DMS153 treated with DMSO at 0.1 percent for 48 hours (cell line): ENCODE results near the gene DNAH11.
"Not testable (repeated sequence)": the region's sequence is repeated elsewhere in the genome, so short reads cannot be mapped to it uniquely, and the experiment has no call there.

Experiments
- DNase-seq: peaks from one replicate; lab custom pipeline; 2025; ENCODE audit not compliant: unreplicated experiment; lab: John Stamatoyannopoulos, UW

DNAH11 gene

GRCh38 chr7:21916176-21916575, 373.3 kb downstream of the DNAH11 start:
- DNase-seq: no peak

DNA sequence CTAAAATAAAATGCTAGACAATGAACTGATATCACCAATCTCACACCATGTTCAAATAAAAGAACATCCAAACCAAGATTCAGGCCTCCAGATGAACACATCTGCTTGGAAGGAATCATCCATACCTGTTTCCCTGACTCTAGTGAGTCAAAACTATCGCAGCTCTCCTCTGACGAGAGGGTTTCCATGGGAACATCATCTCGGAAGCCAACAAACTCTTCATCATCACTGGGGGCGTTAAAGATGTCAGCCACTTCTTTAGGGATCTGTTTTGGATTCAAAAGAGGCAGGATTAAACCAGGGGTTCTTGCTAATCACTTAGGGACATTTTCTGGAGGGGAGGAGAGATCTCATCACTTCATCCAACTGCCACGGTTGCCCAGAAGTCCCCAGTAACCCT, 373.8 kb downstream of the DNAH11 start:
- no peak for DNase-seq

DNA sequence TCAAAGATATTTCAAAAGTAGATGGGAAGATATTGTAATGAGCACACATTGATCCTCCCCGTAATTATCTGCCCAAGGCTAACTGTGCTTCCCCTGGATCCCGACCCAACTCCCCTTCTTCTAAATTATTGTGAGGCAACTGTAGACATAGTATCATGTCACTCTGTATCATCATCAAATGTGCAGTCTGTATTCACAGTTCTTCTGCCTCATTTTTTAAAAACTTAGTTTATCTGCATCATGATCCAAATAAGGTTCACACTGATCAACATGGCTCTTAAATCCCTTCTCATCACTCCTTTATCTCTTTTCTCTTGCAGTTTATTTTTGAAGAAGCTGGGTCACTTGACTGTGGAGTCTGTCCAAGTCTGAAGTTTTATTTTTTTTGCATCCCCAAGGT, 375.4 kb downstream of the DNAH11 start:
- no peak for DNase-seq

DNA sequence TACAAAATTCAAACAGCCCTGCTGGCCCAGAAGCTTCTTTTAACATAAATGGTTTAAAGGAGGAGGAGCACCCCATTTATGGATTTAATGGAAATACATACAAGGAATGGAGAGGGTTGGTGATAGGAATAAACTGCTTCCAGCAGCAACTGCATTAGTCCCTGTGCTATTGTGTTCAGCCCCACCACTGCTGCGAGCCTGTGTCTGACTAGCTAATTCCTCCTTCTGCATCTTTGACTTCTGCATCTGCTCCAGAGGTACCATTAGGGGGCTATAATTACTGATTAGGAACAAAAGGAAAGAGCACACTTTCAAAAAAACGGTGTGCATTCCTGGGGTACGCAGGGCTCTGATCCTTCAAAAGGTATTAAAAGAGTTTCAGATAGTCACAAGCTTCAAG, 378.1 kb downstream of the DNAH11 start:
- DNase-seq: no peak

GRCh38 chr7:21922605-21923004, 379.8 kb downstream of the DNAH11 start:
- DNase-seq: no peak

DNA sequence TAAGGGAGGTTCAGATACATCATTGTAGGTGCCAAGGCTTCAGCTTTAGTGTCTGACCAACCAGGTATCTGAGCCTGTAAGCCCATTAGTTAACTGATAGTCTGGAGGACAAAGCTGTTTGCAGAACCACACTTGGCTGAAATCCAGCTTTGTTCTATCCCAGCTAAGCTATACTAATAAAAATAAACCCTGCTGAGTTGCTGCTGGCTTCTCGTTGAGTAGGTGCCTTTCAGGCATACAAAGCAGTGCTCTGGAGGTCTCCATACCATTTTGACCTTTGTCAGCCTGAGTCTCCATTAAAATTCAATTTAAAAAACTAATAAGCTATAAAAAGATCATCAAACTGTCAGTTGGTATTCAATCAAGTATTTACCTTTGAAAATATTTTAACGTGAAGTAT, 380.8 kb downstream of the DNAH11 start:
- peak; percentile 97 for DNase-seq

DNA sequence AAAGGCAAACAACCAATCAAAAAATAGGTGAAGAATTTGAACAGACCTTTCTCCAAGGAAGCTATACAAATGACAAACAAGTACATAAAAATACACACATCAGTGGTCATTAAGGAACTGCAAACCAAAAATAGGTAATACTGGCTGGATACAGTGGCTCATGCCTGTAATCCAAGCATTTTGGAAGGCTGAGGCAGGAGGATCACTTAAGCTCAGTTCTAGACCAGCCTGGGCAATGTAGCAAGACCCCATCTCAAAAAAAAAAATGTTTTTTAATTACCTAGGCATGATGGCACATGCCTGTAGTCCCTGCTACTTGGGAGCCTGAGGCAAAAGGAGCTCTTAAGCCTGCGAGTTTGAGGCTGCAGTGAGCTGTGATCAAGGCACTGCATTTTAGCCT, 383.6 kb downstream of the DNAH11 start:
- no peak for DNase-seq

DNA sequence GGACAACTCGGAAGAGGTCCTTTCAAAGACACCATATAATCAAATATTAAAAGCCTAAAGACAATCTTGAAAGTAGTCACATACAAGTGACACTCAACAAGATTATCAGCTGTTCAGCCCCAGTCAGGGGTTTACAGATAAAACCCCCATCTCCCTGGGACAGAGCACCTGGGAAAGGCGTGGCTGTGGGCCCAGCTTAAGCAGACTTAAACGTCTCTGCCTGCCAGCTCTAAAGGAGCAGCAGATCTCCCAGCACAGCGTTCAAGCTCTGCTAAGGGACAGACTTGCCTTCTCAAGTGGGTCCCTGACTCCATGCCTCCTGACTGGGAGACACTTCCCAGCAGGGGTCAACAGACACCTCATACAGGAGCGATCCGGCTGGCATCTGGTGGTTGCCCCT, 384.9 kb downstream of the DNAH11 start:
- no peak for DNase-seq

- DNase-seq: not testable (repeated sequence)
Observed at GRCh38 chr7:21933293-21933692, 390.5 kb downstream of the DNAH11 start.

- DNase-seq: no peak
Observed at GRCh38 chr7:21934808-21935207, 392.0 kb downstream of the DNAH11 start.

GRCh38 chr7:21938463-21938862, 395.6 kb downstream of the DNAH11 start:
- no peak for DNase-seq

GRCh38 chr7:21939136-21939857, 396.5 kb downstream of the DNAH11 start:
- peak; percentile 86 for DNase-seq

DNA sequence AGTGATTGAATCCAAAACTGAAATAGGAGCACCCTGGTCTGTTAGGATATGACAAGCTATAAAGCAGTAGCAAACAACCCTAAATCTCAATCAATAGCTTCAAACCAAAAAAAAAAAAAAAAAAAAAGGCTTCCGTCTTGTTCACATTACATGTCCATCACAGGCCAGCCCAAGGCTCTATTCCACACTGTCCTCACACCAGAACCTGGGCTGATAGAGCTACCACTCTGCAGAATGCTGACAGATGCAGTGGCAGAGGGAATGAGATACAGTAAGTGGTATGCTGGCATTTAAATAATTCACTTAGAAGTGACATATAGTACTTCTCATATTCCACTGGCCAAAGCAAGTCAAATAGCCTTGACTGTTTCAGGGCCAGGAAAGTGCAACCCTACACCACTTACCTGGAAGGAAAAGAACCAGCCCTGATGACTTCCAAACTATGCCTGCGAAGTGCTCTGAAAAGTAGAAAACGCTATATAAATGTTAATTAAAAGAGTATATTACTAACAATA, 397.1 kb downstream of the DNAH11 start:
- no peak for DNase-seq

DNA sequence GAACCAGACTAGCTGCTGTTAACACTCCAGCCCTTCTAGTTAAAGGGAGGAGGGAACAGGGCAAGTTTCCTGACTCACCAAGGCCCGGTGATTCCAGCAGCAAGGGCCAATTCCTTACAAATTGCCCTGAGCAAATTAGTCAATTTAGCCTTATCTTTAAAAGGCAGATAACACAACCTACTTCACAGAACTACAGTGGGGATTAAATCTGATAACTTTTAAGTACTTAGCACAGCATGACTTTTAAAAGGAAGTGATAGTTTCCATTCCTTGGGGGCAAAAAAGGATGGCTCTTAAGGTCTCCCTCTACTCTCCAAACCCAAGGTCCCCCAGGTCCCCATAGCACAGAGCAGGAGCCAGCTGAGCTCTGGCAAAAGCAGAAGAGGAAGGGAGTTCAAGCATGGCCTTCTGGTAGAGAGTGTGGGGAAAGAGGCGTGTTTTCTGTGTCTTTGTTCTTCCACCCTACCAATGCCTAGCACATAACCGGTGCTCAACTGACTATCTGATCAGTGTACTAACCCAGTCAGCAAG, 398.8 kb downstream of the DNAH11 start:
- DNase-seq: no peak

DNA sequence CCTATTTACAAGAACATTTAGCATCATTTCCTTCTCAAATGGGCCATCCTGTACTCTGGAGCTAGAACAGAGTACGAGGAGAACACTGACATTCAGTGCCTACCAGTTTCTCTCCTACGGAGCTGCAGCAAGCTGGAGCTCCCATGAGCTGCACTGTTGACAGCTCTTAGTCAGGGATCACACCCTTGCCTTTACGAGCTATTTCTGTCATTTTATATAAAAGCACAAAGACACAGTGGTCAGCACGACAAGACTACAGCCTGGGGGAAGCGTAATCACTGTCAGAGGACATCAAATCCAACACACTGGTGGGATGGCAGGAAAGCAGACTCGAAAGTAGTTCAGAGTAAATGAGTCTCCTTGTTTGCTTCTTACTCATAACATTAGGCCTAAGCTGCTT, 400.1 kb downstream of the DNAH11 start:
- no peak for DNase-seq

GRCh38 chr7:21943436-21943835, 400.6 kb downstream of the DNAH11 start:
- no peak for DNase-seq

DNA sequence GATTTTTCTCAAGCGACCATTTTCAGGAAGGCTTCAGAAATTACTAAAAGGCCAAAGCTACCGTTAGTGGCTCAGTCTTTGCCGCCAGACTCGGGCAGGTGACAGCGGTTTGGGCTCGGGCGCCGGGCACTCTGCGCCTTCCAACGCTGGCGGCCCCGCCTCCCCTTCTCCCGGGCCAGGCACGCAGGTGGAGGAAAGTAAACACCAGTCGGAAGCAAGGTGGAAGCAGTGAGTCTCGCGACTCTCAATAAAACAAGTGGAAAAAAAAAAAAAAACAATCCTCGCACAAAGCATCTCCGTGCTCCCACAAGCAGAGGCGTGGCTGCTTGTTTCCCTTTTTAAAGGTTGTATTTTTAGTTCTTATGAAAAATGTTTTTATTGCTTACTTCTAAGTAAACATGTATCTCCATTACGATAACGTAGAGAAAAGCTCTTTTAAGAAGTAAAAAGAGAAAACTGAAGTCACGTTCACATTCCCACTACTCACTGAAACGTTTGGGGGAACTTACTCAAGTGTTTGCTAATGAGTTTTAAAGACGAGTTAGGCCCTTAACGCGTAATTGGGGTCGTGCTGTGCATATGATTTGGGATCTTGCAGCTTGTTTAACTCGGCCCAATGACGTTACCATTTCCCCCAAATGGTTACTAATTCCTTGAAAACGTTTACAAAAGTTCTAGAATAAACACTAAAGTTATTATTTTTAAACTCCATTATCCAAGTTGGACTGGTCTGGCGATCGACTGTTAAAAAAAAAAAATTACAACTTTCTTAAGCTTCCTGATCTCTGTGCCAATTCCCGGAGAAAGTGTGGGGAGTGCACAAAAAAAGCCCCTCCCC, 402.0 kb downstream of the DNAH11 start:
- peak; percentile 83 for DNase-seq

GRCh38 chr7:21945454-21946221, 402.8 kb downstream of the DNAH11 start, which contains the start of gene CDCA7L:
Gene CDCA7L (minus strand): TSS chr7:21945899. CDS start chr7:21945804, 95 bp downstream.
- peak; percentile 92 for DNase-seq

- DNase-seq: no peak
Observed at GRCh38 chr7:21946222-21946709, 403.4 kb downstream of the DNAH11 start.

- peak; percentile 74 for DNase-seq
Observed at GRCh38 chr7:21947056-21947455, 404.2 kb downstream of the DNAH11 start.

GRCh38 chr7:21947946-21948345, 405.1 kb downstream of the DNAH11 start:
- no peak for DNase-seq
